Mucosa of descending colon (tissue), 3 donors: Measurements from ENCODE around the gene MICAL3. TPM values are rescaled to one million over a fixed set of nuclear protein-coding genes. Genes with fewer than 3 reads are reported as not detected.

Experiments used
- ATAC-seq: fragments of 200-7000 bp; cut with Tn5 transposase; one replicate; pipeline ENCODE4 v1.9.1; 2020; ENCODE audit warnings: mild to moderate bottlenecking, moderate library complexity
- DNase-seq, 3 donors: peaks; one replicate each; pipeline ENCODE4 v3.0.0-alpha.2; 2020
- H3K36me3 ChIP-seq: fragments of 200-600 bp; one replicate; pipeline ENCODE4 v1.8.0; 2021; ENCODE audit warnings: low read depth, mild to moderate bottlenecking
- H3K4me1 ChIP-seq: fragments of 200-600 bp; one replicate; pipeline ENCODE4 v1.8.0; 2021; ENCODE audit warnings: low read depth, mild to moderate bottlenecking
- H3K4me3 ChIP-seq: fragments of 200-600 bp; one replicate; pipeline ENCODE4 v1.8.0; 2021; ENCODE audit warnings: mild to moderate bottlenecking
- H3K9me3 ChIP-seq: fragments of 200-600 bp; one replicate; pipeline ENCODE4 v1.8.0; 2021; ENCODE audit warnings: mild to moderate bottlenecking
- intact Hi-C, 2 donors: fragments of 100-400 bp; cut with DNase I in 1 of 2; cut with micrococcal nuclease in 1 of 2; formaldehyde crosslinking; loops; one replicate each; pipeline versions ENCODE4 v1.11.0 to v1.11.1; 2022; cut with DNase I, micrococcal nuclease
- total RNA-seq, 3 donors: library from RNA; stranded (reverse); fragmentation: NEBNext Ultra II Directional in 2 of 3; extraction: Animal tissue kit (Norgen Biotek cat#: 25700) in 2 of 3; gene quantifications; one replicate each; pipeline versions ENCODE4 v1.2.1 to v1.2.4, GENCODE V29; 2021 to 2023
- TF ChIP-seq, protein P1 (sequence below): fragments of 200-600 bp; IDR thresholded peaks from one replicate; pipeline ENCODE4 v1.8.0; 2022; ENCODE audit warnings: antibody characterized with exemption, mild to moderate bottlenecking
- donor health status: DM: no; HTN: no; CAD: no; lungs with moderate emphysema.
- donor health status: DM: no; HTN: no; CAD: no.
- donor health status: DM: no; HTN: yes; CAD: no.

MICAL3 gene
- total RNA-seq, 3 donors from 2014 or later = 75.8 to 135 (median 129) TPM

DNA sequence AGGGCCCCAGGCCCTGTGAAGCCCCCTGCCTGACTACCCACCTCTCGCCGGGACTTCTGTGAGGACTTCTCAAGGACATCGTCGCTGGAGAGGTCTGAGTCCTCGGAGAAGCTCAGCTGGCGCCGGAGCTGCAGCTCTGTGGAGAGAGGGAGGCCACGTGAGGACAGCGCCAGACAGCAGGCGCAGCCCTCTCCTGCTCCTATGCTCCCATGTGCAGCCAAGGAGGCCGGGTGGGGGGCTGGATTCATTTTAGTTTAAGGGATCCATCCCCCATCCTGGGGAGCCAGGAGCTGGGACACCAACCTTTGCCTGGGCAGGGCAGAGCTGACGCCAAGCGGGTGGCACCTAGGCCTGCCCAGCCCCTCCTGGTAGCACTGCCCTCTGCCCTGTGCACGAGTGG is 207.7 kb downstream of the MICAL3 start:
- ATAC-seq (no peak), DNase-seq (no peak)
- Histone ChIP-seq H3K4me1 (no peaks in the 10 kb centered on the region), H3K9me3 (no peaks in the 10 kb centered on the region), H3K4me3 (no peak overlapping the region), H3K36me3 (peaks cover 6% of the 10 kb centered on the region)
- intact Hi-C loops = no loop called here
- TF ChIP-seq, protein P1, sequence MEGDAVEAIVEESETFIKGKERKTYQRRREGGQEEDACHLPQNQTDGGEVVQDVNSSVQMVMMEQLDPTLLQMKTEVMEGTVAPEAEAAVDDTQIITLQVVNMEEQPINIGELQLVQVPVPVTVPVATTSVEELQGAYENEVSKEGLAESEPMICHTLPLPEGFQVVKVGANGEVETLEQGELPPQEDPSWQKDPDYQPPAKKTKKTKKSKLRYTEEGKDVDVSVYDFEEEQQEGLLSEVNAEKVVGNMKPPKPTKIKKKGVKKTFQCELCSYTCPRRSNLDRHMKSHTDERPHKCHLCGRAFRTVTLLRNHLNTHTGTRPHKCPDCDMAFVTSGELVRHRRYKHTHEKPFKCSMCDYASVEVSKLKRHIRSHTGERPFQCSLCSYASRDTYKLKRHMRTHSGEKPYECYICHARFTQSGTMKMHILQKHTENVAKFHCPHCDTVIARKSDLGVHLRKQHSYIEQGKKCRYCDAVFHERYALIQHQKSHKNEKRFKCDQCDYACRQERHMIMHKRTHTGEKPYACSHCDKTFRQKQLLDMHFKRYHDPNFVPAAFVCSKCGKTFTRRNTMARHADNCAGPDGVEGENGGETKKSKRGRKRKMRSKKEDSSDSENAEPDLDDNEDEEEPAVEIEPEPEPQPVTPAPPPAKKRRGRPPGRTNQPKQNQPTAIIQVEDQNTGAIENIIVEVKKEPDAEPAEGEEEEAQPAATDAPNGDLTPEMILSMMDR = no peak

DNA sequence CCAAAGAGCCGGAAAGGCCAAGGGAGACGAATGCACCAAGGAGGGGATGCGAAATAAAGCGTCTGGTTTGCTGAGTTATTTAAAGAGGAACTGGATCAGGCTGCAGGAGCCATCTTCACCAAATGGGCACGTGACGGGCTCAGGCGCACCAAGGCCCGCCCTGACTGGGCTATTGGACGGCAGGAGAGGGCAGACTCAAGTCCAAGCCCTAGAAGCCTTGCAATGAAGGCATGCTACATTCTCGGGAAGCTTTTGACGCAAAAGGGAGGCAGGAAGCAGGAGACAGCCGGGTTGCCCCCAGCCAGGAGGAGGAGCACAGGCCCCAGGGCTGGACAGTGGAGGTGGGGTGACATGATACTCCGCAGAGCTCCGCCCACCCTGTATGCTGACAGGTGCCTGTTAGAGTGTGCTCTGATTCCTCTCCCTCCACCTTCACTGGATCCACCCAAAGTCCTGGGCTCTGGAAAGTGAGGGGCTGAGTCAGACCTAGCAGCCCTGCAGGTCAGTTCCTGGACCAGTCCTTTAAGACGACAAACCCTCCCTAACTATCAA is 208.6 kb downstream of the MICAL3 start:
- Histone ChIP-seq H3K9me3 (no peaks in the 10 kb centered on the region), H3K4me1 (peaks cover 3% of the 10 kb centered on the region), H3K36me3 (peaks cover 6% of the 10 kb centered on the region), H3K4me3 (no peak overlapping the region)
- TF ChIP-seq, protein P1 = no peak
- intact Hi-C loops = no loop called here
- DNase-seq (no peak), ATAC-seq (no peak)

DNA sequence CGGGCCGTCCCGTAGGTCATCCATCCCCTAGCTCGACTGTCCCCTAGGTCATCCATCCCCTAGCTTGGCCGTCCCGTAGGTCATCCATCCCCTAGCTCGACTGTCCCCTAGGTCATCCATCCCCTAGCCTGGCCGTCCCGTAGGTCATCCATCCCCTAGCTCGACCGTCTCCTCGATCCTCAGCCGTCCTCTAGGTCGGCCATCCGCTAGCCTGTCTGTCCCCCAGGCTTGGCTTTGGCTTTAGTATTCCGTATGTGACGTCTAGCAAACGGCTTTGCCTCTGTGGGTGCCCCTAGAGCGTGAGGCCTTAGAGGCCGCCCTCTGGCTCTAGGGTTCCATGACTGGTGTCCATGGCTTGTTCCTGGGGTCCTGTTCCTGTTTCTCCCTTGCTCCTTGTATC is 209.5 kb downstream of the MICAL3 start:
- TF ChIP-seq, protein P1 = no peak
- H3K4me3 ChIP-seq = no peak overlapping the region
- H3K9me3 ChIP-seq = no peaks in the 10 kb centered on the region
- DNase-seq (no peak), ATAC-seq (no peak)
- intact Hi-C loops = no loop called here
- H3K4me1 ChIP-seq = peaks cover 8% of the 10 kb centered on the region
- peaks cover 6% of the 10 kb centered on the region for H3K36me3 ChIP-seq

DNA sequence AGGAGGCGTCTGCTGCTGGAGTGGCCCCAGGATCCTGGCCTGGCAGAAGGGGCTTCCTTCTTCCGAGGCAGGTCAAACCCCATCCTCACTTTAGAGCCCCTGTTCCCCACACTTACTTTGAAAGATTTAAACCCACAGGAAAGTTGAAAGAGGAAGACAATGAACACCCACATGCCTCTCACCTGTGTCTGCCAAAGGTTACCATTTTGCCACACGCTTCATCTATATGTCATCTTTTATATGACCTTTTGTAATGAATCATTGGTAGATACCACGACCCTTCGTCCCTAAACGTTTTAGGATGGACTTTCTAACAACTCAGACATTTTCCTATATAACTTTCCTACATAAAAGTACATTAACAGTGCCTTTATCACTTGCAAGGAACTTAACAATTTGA is 210.3 kb downstream of the MICAL3 start:
- ATAC-seq (no peak), DNase-seq (no peak)
- H3K4me1 ChIP-seq = peaks cover 8% of the 10 kb centered on the region
- H3K36me3 ChIP-seq = peaks cover 12% of the 10 kb centered on the region
- no peaks in the 10 kb centered on the region for H3K9me3 ChIP-seq
- intact Hi-C loops = no loop called here
- H3K4me3 ChIP-seq = no peak overlapping the region
- TF ChIP-seq, protein P1 = no peak

DNA sequence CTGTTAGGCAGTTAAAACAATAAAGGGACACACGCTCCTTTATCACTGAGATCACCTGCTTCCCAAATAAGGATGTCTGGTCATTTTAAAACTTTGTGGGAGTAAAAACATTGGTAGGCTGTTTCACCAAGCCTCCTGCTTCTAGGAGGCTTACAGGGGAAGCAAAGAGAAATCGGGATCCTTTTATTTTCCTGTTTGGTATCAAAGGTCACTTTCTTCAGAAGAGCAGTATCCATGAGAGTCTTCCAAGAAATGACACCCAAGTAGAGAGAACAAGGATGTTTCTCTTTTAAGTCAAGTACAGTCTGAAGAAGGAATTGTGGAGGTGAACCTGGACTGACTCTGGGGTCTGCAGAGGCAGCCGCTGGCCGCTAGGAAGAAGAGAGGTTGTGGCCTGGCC is 213.2 kb downstream of the MICAL3 start:
- DNase-seq (no peak), ATAC-seq (peak; percentile 57)
- H3K4me1 ChIP-seq = peaks cover 8% of the 10 kb centered on the region
- H3K4me3 ChIP-seq = no peak overlapping the region
- TF ChIP-seq, protein P1 = no peak
- no peaks in the 10 kb centered on the region for H3K9me3 ChIP-seq
- intact Hi-C loops = no loop called here
- peaks cover 22% of the 10 kb centered on the region for H3K36me3 ChIP-seq

DNA sequence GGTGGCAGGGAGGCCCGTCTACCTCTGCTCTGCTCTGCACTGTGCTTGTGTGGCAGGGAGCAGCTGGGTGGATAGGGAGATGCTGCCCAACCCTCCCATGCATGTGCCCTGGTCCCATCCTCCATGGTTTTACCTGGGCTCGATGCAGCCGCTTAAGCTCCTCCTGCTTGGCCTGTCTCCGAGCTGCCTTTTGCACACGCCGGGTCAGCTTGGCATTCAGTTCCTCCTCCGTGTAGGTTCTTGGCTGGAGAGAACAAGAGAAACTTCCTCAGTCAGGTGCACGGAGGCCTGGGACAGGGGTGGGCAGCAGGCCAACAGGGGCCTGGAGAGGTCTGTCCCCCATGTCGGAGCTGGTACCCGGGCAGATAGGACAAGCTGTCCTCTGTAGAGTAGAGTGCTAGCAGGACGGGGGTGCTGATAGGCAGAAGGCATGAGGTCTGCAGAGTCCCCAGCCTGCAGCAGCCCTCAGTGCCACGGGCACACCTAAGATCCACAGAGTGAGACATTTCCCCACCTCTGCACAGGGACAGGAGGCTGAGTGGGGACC is 213.7 kb downstream of the MICAL3 start:
- peaks cover 22% of the 10 kb centered on the region for H3K36me3 ChIP-seq
- intact Hi-C loops = no loop called here

More for the DNA sequence above, 213.7 kb downstream of the MICAL3 start:
- DNase-seq (peak; percentile 24 to 67 (median 58)), ATAC-seq (peak; percentile 73)
- Histone ChIP-seq H3K4me1 (peaks cover 8% of the 10 kb centered on the region), H3K4me3 (no peak overlapping the region), H3K9me3 (no peaks in the 10 kb centered on the region)
- TF ChIP-seq, protein P1 = no peak
